HG03095 (cell line): Measurements from ENCODE around the gene CDKL4.
"Not testable (repeated sequence)": the region's sequence is repeated elsewhere in the genome, so short reads cannot be mapped to it uniquely, and the experiment has no call there.

ENCODE experiments used
- ATAC-seq: cut with Tn5 transposase; IDR thresholded peaks from one replicate; pipeline ENCODE4 v1.9.1; 2021; ENCODE audit warnings: moderate library complexity; ENCODE audit not compliant: unreplicated experiment

Gene CDKL4

DNA sequence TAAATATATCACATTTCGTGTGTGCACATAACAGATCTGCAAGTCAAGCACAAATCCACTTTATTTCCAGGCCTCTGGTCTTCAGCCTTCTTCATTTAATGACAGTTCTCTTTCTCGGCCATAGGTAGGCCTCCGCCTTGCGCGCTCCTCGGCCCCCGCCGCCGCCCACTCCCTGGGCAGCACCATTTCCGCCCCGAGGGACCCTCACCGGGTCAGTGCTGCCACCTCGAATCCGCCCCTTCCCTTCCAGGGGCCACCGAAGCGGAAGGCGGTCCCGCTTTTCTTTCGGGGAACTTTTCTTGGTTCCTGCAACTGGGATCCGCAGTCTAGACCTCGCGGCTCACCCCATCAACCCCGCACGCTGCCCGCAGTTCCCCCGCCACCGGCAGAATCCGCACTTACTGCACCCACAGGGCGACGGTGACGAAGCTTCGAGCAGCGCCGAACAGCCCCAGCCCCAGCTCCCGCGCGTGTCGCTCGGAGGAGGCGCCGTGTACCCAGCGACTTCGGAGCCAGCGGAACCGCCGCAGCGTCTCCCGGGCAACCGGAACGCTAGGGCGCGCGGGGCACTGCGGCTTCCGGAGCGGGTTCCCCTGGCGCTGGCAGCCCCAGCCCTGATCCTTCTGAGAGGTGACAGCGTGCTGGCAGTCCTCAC, at the start of gene CDKL4:
CDKL4 (minus strand) TSS at position 502 of the 655 bp plus-strand sequence.
- ATAC-seq = no peak

DNA sequence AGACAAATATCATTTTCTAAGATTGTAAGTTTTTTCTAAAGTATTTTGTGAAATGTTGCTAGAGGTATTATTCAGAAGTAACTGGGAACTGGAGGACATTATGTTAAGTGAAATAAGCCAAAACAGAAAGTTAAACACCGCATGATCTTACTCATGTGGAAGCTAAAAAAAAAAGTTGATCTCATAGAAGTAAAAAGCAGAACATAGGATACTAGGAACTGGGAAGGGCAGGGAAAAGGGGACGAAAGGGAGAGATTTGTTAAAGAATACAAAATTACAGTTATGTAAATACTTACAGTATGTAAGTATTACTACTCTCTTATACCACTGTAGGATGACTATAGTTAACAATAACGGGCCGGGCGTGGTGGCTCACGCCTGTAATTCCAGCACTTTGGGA, 46.7 kb upstream of the CDKL4 start:
- ATAC-seq = no peak

DNA sequence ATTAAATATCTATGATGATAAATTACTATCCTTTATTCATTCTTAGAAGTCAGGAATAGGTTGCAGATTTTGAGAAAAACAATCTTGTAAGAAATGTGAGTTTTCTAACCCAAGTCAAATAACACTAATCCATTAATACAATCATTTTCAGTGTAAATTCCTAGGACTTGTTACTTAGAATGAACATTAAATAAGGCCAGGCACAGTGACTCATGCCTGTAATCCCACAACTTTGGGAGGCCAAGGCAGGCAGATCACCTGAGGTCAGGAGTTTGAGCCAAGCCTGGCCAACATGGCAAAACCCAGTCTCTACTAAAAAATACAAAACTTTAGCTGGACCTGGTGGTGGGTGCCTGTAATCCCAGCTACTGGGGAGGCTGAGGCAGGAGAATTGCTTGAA, 45.8 kb upstream of the CDKL4 start:
- ATAC-seq = no peak

DNA sequence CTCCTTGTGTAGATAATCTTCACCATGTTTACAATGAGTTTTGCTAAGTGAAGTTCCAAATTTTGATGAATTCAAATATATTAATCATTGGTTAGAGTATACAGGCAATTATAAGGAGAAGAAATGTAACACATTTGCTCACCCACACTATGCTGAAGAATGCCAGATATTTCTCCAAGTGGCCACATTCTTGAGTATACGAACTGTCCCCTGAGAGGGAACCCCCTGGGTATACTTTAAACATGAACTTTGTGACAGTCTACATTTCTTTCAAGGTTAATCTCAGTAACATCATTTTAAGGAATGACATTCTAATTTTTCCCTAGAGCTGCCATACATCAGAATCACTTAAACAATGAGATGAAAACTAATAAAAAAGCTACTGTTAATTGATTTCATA, 39.8 kb upstream of the CDKL4 start:
- no peak for ATAC-seq

DNA sequence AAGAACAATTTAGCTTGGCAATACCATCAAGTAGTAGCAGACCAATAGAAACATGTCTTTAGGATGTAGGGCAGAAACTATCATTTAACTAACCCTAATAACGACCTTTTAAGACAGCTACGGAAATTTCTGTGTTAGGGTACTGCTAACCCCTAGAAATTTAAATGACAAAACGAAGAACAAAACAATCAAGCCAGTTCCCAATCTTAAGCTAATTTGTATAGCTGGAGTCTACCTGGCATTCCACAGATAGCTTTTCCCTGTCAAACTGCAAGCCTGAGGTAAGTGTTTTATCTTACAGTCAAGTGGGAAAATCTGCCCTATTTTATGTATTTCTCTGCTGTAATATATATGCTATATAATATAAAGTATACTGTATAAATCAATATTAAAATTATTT, 37.6 kb upstream of the CDKL4 start:
- ATAC-seq = no peak

DNA sequence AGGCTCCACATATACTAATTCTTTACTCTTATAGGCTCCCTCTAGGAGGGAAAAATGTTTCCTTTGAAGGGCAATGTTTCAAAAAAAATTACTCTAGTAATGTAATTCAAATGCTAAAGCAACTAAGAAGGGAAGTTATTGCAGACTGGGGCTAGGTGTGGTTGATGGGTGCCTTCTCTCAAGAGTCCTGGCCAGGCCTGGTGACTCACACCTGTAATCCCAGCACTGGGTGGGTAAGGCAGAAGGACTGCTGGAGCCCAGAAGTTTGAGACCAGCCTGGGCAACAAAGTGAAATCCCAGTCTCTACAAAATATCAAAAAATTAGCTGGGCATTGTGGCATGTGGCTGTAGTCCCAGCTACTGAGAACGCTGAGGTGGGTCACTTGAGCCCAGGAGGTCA, 31.2 kb upstream of the CDKL4 start:
- ATAC-seq = no peak

DNA sequence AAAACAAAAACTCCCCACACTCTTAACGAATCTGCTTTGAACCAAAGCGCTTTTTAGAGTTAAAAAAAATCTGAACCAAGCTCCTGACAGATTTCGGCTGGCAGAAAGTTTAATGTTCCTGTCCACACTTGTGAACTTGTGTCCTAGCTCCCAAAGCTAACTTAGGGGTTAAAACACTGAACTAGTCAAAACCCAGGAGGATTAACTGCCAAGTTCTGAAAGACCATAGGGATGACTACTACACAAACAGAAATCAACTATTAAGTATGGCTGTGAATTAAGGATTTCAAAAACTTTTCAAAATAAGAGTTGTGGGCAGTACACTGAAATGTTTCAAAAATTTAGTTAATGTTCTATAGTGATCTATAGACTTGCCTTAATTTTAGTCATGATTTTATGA, 26.2 kb upstream of the CDKL4 start:
- no peak for ATAC-seq

DNA sequence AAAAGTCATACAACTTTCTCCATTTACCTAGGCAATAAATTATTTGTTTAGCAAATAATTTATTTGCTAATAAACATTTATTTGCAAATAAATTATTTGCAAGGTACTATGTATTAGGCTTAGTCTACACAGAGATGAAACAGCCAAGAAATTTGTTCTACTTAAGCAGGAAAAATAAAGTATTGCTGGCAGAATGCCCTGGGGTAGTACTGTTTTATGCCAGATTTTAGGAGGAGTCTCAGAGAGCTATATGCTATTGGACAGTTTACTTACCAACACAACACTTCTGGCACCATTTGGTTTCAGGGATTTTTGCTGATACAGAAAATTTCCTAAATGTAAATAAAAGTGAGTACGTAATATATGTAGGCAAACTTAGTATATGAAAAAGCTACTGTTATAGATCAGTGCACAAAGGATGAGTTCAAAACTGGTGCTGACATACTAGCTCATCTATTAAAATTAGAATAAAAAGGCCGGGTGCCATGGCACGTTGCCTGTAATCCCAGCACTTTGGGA, 23.2 kb upstream of the CDKL4 start:
- ATAC-seq = no peak

DNA sequence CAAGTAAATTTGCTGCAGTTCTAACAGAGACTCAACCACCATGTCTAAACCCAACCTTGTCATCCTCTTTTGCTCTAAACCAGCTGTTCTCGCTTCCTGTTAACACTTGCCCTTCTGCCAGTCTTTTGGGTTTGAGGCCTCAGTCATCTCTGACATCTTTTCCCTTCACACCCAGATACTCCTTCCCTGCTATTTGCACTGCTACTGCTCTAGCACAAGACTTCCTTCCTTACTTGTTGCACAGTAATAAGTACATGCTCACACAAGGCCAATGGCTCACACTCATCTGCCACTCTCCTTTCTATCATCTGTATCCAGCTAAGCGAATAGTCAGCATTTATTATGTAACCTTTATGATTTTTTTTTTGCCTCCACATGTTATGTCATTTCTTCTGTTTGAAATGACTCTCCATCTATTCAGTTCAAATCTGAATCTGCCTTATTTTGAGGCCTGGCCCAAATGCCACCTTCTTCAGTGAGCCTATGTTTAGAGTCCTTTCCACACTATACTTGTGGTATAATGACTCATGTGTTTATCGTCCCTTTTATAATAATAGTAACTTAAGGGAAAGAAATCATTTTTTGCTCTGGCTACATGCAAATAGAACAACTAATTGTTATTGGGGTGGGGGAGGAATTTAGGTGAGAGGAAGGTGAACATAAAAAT, 22.5 kb upstream of the CDKL4 start:
- peak; percentile 51 for ATAC-seq

DNA sequence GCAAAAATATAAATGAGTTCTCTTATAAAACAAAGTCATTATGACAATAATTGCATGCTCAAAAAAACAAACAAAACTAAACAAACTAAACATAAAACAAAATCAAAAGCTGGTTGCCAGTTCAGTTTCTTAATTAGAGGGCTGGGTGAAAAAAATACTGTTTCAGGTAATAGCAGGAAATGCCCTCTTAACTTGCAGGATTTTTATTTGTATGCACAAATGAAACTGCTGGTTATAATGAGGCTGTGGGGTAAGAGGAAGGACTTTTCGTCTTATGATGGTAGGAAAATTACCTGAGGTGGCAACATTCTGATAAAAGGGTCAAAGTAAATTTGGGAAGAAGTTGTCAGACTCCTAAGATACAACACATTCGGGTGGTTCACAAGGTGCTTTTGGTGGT, 21.5 kb upstream of the CDKL4 start:
- no peak for ATAC-seq

DNA sequence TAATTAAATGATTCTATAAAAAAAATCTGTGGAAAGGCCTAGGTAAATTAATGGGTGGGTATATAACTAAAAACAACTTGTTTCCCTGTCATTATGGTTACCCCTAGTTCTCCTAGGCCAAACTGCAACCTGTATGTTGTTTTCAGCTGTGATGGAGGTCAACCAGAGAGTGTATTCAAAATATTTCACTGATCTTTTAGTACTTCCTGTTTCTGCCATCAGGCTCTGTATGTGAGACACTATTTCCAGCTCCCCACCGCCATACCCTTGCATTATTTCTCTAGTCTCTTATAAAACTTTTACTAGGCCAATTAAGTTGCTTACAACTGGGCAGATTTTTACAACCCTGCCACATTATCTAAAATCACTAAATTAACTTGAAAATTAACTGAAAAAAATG, 21.0 kb upstream of the CDKL4 start:
- ATAC-seq = peak; percentile 71

DNA sequence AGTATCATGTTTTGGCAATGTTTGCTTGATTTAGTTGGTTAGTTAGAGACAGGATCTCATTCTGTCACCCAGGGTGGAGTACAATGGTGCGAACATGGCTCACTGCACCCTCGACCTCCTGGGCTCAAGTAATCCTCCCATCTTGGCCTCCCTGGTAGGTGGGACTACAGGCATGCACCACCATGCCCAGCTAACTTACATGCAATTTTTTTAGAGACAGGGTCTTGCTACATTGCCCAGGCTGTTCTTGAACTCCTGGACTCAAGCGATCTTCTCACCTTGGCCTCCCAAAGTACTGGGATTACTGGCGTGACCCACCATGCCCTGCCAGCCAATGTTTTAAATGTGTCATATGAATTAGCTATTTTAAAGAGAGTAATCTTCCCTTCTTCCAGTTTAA, 16.3 kb upstream of the CDKL4 start:
- no peak for ATAC-seq

DNA sequence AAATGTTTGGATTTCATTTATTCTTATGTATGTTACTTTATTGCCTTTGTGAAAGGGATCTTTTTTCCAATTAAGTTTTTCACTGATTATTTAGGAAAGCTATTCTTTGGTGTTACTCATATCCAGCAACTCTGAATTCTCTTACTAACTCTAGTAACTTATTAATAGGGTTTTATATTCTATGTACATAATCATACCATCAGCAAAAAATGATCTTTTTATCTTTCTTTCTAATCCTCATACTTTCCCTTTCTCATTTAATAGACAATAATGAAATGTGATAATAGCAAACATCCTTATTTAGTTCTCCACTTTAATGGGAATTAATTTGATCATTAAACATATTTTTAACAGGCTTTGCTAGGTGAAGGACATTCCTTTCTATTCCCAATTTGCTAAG, 12.3 kb upstream of the CDKL4 start:
- no peak for ATAC-seq

DNA sequence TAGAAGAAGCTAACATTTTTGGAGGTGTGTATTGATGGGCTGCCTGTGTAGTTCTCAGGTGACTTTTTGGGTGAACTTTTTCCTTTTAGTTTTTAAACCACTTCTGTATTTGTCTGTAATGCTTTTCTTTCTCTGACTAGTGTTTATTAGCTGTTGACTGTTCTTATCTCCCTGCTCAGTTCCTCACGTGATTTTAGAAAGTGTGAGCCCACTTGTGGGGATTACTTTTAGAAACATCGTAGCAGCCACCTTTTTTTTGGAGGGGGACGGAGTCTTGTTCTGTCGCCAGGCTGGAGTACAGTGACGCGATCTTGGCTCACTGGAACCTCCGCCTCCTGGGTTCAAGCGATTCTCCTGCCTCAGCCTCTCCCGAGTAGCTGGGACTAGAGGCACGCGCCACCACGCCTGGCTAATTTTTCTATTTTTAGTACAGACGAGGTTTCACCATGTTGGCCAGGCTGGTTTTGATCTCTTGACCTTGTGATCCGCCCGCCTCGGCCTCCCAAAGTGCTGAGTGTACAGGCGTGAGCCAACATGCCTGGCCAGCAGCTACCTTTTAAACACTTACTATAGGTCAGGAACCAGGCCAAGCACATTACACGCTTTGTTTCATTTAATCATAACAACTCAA, 9.2 kb upstream of the CDKL4 start:
- no peak for ATAC-seq

DNA sequence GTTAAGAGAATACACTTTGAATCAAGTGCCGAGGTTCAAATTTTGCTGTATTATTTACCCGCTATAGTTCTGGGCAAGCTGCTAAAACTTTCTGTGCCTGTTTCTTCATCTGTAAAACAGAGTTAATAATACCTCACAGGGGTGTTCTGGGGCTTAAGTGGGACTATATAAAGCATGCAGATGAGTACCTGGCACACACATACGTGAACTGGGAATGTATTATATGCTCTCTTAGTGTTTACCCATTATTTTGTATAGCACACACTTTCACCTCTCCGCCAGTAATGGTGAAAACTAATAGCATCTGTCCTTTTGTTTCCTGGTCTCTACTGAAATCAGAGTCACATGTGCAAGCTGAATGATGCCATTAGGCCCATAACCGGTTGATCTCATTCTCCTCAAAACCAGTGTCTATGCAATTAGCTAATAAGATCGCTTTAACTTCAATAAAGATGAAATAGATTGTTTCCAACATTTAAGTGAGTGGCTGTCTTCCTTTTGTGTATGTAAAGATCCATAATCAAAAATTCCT, 3.8 kb upstream of the CDKL4 start:
- ATAC-seq = no peak

DNA sequence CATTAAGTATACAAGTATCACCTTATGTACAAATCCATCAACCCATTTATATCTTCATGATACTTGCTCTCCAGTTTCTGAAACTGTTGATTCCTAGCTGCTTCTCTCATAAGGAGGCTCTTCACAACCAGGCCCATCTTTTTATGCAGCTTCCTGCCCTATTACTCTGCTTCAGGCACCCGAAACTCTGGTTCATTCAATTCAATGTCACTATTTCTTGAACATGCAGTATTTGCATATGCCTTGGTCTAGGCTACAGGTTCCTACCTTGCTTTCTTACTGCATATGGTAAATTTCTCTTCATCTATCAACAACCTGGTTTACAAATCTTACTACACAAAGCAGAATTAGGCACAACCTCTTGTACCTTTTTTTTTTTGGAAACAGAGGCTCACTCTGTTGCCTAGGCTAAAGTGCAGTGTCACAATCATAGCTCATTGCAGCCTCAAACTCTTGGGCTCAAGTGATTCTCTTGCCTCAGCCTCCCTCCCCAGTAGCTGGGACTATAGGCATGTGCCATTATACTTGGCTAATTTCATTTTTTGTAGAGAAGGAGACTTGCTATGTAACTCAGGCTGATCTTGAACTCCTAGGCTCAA, 2.7 kb upstream of the CDKL4 start:
- ATAC-seq = no peak

DNA sequence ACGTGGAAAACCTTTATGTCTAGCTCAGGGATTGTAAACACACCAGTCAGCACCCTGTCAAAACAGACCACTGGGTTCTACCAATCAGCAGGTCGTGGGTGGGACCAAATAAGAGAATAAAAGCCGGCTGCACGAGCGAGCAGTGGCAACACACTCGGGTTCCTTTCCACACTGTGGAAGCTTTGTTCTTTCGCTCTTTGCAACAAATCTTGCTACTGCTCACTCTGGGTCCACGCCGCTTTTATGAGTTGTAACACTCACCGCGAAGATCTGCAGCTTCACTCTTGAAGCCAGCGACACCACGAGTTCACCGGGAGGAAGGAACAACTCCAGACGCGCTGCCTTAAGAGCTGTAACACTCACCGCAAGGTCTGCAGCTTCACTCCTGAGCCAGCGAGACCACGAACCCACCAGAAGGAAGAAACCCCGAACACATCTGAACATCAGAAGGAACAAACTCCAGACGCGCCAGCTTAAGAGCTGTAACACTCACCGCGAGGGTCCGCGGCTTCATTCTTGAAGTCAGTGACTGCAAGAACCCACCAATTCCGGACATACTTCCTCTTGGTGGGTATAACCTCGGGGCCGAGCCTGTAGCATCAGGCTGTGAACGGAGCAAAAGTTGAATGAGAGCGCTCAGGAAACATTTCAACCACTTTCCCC, 1.3 kb upstream of the CDKL4 start:
- not testable (repeated sequence) for ATAC-seq

DNA sequence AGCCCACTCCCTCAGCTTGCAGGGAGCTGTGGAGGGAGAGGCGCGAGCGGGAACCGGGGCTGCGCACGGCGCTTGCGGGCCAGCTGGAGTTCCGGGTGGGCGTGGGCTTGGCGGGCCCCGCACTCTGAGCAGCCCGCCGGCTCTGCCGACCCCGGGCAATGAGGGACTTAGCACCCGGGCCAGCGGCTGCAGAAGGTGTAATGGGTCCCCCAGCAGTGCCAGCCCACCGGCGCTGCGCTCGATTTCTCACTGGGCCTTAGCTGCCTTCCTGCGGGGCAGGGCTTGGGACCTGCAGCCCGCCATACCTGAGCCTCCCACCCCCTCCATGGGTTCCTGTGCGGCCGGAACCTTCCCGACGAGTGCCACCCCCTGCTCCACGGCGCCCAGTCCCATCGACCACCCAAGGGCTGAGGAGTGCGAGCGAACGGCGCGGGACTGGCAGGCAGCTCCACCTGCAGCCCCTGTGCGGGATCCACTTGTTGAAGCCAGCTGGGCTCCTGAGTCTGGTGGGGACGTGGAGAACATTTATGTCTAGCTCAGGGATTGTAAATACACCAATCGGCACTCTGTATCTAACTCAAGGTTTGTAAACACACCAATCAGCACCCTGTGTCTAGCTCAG, 582 bp upstream of the CDKL4 start:
- not testable (repeated sequence) for ATAC-seq

DNA sequence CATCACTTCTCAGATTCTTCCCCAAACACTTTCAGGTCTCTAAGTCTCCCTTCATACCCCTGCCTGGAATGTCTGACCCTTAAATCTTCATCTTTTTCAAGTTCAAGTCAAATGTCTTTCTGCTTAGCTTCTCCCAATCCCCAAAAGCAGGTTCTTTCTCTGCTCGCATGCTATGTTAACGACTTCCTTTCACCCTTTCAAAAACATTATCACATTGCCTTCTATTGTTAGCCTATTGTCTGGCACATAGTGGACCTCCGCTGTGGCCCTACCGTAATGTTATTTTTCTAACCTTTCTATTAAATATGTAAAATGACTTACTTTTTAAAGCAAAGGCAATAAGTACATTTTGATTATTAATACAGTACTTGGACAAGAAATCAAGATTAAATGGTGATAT, 2.2 kb downstream of the CDKL4 start:
- ATAC-seq = no peak

DNA sequence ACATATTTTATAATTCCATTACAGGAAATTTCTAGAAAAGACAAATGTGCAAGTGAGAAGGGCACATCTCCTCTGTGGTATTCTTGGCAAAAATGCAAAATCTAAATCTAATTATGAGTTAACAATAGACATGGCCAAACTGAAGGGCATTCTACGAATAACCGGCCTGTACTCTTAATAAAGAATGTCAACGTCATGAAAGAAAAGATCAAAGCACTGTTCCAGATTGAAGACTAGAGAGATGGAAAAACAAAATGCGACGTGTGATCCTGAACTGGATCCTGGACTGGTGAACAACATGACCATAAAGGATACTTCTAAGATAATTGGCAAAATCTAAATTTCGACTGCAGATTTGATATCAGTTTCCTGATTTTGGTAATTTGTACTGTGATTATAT, 3.0 kb downstream of the CDKL4 start:
- ATAC-seq = no peak

DNA sequence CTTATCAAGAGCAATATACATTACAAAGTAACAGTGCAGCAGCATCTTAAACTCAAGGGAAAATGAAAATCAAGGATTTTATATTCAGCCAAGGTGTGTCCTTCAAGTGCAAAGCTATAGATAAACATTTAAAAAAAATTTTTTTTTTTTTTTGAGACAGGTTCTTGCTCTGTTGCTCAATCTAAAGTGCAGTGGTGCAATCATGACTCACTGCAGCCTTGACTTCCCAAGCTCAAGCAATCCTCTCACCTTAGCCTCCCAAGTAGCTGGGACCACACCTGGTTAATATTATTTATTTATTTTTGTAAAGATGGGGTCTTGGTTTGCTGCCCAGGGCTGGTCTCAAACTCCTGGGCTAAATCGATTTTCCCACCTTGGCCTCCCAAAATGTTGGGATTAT, 9.0 kb downstream of the CDKL4 start:
- no peak for ATAC-seq
